GM18909 (cell line): Measurements from ENCODE around the gene RPS6KB2.

ENCODE experiments used
- ATAC-seq: cut with Tn5 transposase; IDR thresholded peaks from one replicate; pipeline ENCODE4 v1.9.1; 2021; ENCODE audit warnings: mild to moderate bottlenecking; ENCODE audit not compliant: unreplicated experiment, poor library complexity

RPS6KB2 gene

GRCh38 chr11:67409261-67409666, 19.0 kb upstream of the RPS6KB2 start:
- ATAC-seq: peak; percentile 54

DNA sequence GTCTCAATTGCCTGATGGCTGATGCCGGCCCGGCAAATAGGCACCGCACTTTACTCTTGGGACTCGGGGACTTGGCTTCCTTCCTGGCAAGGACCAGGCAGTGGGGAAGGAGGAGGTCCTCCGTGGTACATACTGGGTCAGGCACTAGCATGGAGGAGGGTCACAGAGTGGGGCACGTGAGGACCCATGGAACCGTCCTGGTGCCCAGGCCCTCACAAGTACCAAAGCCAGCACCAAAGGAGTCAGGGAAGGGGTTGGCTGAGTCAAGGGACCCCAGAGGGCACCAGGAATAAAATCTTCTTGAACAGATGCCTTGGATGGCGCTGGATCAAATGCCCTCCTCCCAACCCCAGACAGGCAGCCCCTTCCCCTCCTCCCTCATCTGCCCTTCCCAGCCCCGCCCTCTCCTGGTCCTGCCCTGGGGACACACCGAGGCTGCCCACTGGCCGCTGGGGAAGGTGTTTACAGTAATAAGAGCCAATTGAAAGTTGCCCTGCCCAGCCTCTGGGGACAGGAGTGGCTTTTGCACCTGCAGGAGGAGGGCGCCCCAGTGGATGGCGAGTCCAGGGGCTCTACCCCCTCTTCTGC, 18.4 kb upstream of the RPS6KB2 start:
- no peak for ATAC-seq

DNA sequence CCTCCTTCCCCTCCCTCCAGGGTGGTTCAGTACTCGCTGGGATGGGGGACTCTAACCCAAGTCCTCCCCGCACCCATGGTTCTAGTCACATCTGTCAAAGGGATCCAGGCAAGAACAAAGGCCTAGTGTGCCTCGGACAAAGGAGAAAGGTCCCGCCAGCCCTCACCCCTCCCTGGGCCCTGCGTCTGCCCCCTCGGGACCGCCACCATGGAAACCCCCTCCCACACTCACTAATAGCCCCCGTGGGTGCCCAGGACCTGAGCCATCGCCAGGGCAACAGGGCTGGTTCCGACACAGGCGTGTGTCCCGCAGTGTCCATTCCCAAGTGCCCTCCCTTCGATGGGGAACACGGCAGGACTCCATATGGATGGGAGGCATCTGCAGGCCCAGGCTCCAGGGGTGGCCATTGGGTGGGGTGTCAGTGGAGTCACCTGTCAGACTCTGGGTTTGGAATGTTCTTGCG, 17.9 kb upstream of the RPS6KB2 start:
- ATAC-seq: no peak

DNA sequence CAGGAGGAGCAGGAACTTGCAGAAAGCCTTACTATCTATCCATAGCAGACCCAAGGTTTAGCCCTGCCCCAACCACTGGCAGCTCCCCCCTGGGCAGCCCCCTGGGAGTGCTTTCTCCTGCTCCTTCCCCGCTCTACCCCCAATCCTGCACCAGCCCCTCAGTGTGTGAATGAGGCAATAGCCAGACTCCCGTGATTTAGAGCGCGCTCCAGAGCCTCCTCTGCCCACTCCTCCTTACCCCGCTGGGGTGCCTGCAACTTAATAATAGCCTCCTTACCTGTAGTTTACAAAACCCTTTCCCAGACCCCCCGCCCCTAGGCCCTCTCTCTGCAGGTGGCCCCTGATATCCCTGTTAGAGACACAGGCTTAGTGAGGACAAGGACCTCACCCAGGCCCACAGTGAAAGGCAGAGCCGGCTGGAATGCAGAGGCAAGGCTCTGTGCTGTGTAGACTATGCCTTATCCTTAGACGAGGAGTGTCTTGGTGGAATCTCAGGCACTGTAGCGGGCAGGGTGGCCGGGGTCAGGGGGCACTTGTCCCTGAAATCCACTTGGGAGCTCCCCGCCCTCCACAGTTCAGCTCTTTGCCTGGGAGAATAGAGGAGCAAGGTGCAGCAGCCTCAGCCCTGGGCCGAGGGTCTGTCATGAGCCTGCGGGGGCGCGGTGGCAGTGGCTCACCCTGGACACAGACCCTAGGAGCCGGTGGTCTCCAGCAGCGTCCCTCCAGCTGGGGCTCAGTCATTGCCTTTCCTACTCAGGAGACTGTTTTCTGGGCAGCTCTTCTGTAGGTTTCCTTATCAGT, 17.1 kb upstream of the RPS6KB2 start:
- ATAC-seq: no peak

DNA sequence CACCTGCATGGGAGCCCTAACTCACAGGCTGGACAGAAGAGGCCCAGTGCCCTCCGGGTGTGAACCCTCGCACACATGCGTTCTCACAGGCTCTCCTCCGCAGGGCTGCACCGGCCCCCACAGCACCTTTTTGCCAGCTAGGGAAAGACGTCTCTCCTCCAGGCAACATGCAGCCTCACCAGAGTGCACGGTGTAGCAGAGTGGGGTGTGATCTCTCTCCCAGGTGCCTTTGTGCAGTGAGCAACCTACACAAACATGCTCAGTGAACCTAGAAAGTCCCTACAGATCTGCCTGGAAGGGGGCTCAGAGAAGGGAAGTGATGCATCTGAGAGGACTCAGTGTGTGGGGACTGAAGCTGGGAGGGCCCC, 16.5 kb upstream of the RPS6KB2 start:
- no peak for ATAC-seq

- no peak for ATAC-seq
Measured at GRCh38 chr11:67412495-67413179, 15.7 kb upstream of the RPS6KB2 start.

DNA sequence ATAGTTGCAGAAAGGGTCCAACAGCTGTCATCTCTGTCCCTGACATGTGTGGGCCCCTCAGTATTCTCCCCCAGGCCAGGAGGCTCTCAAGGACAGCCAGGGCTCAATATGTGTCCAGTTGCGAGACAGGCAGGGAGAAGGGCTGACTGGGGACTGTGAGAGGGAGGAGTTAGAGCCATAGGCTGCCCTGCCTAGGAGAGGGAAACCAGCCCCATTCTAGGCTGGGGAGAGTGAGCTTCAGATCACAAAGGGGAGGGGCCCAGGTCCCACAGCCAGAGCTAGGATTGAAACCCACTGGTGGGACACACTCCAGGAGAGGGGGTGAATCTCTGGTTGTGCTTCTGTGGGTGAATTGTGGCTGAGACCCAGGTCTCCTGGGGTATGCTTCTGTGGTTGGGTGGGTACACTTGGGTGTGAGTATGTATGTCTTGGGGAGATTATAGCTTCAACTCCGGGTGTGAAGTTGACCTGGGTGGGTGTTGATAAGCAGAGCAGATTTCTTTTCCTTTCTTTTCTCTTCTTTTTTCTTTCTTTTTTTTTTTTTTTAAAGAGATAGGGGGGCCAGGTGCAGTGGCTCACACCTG, 14.9 kb upstream of the RPS6KB2 start:
- no peak for ATAC-seq

DNA sequence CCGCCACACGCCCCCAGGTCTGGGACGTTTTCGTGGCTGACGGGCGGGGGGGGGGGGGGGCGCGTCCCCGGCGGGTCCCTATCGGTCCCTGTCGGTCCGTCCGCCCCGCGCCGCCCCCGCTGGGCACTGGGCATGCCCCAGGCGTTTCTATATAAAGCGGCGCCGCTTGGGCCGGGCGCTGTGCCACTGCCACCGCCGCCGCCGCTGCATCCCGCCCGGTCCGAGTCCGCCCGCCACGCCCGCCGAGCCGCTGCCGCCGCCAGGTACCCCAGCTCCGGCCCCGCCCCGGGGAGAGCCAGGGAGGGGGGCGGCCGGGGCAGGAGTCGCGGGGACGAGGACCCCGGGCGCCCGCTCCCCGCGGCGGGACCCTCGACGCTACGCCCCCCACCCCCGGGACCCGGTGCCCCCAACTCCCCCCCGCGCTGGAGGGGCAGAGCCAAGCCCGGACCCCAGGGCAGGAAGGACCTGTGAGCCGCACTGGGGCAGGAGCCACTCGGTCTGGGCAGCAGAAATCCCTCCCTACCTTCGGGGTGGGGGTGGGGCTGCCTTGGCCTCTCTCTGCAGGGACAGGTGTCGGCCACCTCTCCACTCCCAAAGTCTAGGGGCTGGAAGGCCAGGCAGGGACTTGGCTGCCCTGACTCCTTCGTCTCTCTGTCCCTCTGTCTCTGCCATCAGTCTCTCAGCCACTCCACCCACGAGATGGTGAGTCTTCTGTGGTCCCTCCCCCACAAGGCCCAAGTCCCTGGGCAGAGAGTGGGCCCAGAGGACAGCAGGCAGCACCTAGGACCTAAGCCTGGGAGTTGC, 12.6 kb upstream of the RPS6KB2 start, which contains the start of gene CARNS1:
Gene CARNS1, plus strand, starts transcription at position 178 of the 804 bp plus-strand sequence. Its CDS starts 522 bp downstream, at position 700.
- no peak for ATAC-seq

DNA sequence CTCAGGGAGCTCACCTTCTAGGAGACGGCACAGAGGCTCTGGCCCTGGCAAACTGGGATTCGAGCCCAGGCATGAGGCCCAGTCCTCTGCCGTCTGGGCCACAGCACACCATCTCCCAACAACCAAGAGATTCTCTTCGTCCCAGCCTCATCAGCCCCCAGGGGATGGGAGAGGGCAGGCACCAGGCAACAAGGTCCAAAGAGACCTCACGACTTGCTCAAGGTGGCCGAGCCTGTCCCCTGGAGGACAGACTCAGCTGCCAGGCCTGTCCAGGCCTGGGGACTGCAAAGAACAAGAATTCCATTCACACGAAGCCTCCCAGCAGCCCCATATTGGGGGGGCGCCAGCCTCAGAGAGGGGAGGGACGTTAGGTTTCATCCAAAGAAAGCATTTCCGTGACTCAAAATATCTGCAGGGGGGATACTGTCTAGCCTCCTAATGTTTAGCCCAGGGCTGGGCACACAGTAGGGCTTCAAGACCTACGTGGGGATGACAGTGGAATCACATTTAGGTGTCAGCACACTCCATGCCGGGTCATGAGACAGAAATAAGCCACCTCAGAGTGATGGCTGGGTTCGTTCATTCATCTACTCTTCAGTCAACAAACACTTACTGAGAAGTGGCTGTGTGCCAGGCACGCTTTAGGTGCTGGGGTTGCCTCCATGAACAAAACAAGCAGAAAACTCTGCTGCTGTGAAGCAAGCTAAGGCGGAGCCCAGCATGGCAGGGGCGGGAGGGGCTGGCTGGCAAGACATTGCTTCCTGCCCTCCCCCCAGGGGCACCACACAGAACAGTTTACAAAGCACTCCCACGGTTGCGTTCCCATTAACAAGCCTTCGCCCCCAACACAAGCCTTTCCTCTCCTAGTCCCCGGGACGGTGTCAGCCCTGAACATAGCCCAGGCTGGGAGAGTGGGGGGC, 11.6 kb upstream of the RPS6KB2 start:
- no peak for ATAC-seq

GRCh38 chr11:67417425-67417824, 10.9 kb upstream of the RPS6KB2 start:
- no peak for ATAC-seq

GRCh38 chr11:67418476-67419281, 9.6 kb upstream of the RPS6KB2 start:
- ATAC-seq: no peak

DNA sequence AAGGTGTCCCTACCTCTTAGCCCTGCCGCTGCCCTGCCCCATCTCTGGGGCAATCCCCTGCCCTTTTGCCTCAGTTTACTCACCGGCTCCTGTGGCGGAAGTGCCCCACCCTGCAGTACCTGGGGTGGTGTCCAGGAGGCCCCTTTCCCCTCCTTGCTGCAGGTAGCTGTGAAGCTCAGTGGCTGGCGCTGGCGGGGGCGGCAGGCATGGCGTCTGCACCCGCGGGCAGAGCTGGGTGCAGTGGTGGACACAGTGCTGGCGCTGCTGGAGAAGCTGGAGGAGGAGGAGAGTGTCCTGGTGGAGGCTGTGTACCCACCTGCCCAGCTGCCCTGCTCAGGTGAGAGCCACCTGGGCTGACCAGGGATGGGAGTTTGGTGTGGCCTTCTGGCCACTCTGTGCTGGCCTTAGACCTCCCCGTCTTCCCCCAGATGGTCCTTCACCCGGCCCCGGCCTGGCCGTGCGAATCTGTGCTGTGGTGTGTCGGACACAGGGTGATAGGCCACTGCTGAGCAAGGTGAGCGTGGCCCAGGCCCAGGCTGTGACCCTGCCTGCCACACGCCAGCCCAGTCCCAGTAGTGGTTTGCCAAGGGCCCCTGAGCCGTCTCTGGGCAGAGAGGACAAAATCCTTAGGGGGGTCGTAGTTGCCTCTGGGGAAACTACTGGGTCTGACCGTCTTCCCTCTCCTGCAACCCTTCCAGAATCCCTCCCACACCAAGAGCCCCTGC, 8.8 kb upstream of the RPS6KB2 start:
- ATAC-seq: no peak

- ATAC-seq: no peak
Measured at GRCh38 chr11:67420147-67420645, 8.1 kb upstream of the RPS6KB2 start.

- peak; percentile 82 for ATAC-seq
Measured at GRCh38 chr11:67420646-67421429, 7.5 kb upstream of the RPS6KB2 start.

GRCh38 chr11:67421430-67422031, 6.8 kb upstream of the RPS6KB2 start:
- no peak for ATAC-seq

DNA sequence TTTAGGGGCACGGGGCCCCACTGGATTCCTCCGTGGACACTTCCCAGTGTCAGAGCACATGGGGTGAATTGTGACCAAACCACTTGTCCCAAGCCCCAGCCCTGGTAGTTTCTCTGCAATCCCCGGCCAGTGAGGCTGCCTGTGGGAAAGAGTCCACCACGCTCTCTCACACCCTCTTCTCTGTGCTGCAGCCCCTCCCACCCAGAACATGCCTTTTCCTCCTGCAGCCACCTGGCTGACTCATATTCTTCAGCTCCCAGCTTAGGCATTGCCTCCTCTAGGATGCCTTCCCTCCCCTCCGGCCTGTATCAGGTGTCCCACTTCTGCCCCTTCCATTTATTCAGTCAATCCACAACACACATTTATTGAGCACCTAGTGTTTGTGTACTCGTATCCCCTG, 5.4 kb upstream of the RPS6KB2 start:
- no peak for ATAC-seq
